HG03060 (cell line): ENCODE data around the gene MACROD2.

Experiments
- ATAC-seq: cut with Tn5 transposase; IDR thresholded peaks from one replicate; pipeline ENCODE4 v1.9.1; 2021; ENCODE audit warnings: low read depth, moderate number of reproducible peaks; ENCODE audit not compliant: unreplicated experiment

The MACROD2 gene

GRCh38 chr20:14826543-14827313 lies 831.4 kb downstream of the MACROD2 start:
- ATAC-seq: no peak

- ATAC-seq: no peak
These were observed 833.1 kb downstream of the MACROD2 start for GRCh38 chr20:14828459-14828858.

- ATAC-seq: peak; percentile 35
These were observed 834.6 kb downstream of the MACROD2 start for GRCh38 chr20:14829906-14830305.

- peak; percentile 68 for ATAC-seq
These were observed 835.1 kb downstream of the MACROD2 start for GRCh38 chr20:14830466-14830865.

- ATAC-seq: no peak
These were observed 835.6 kb downstream of the MACROD2 start for GRCh38 chr20:14830899-14831298.

GRCh38 chr20:14832630-14833029 lies 837.3 kb downstream of the MACROD2 start:
- peak; percentile 36 for ATAC-seq

GRCh38 chr20:14838663-14839628 lies 843.6 kb downstream of the MACROD2 start:
- ATAC-seq: peak; percentile 68

- no peak for ATAC-seq
These were observed 850.2 kb downstream of the MACROD2 start for GRCh38 chr20:14845199-14846160.

- ATAC-seq: no peak
These were observed 853.5 kb downstream of the MACROD2 start for GRCh38 chr20:14848806-14849205.

- ATAC-seq: no peak
These were observed 857.8 kb downstream of the MACROD2 start for GRCh38 chr20:14853079-14853478.

- no peak for ATAC-seq
These were observed 859.9 kb downstream of the MACROD2 start for GRCh38 chr20:14855171-14855570.

GRCh38 chr20:14859627-14860026 lies 864.3 kb downstream of the MACROD2 start:
- no peak for ATAC-seq

- no peak for ATAC-seq
These were observed 865.1 kb downstream of the MACROD2 start for GRCh38 chr20:14860410-14860814.

GRCh38 chr20:14861028-14861699 lies 865.8 kb downstream of the MACROD2 start:
- no peak for ATAC-seq

- no peak for ATAC-seq
These were observed 869.9 kb downstream of the MACROD2 start for GRCh38 chr20:14865169-14865568.

GRCh38 chr20:14865731-14866130 lies 870.4 kb downstream of the MACROD2 start:
- ATAC-seq: no peak

GRCh38 chr20:14866841-14867514 lies 871.7 kb downstream of the MACROD2 start:
- no peak for ATAC-seq

- ATAC-seq: no peak
These were observed 882.1 kb downstream of the MACROD2 start for GRCh38 chr20:14877301-14878028.

GRCh38 chr20:14878676-14879019 lies 883.3 kb downstream of the MACROD2 start:
- ATAC-seq: no peak
